Gastrocnemius medialis (tissue), 4 donors: ENCODE data around the gene FHOD1.

Experiments used
- CTCF ChIP-seq, 5 experiments: fragments of 450-650 bp in 3 of 5; fragments of 200-600 bp in 2 of 5; sonication (generic) in 2 of 5; IDR thresholded peaks in 4 of 5; conservative IDR thresholded peaks in 1 of 5; 1 replicate in 4 of 5; 2 replicates in 1 of 5; pipeline ENCODE4 v1.5.1; 2016 to 2019; ENCODE audit warnings: antibody characterized with exemption in 5 of 5, mild to moderate bottlenecking in 3 of 5, moderate library complexity in 3 of 5
- POLR2A ChIP-seq, 2 donors: fragments of 450-650 bp; IDR thresholded peaks; one replicate each; pipeline ENCODE4 v1.6.1; 2017; ENCODE audit warnings: antibody characterized with exemption in 2 of 2, mild to moderate bottlenecking in 2 of 2, moderate library complexity in 2 of 2

- TF ChIP-seq CTCF (IDR thresholded peaks at IDR 0.05 in 4 of 5, conservative IDR thresholded peaks at IDR 0.05 in 1 of 5) (no peak), POLR2A (IDR thresholded peaks at IDR 0.05) (no peak)
Observed at GRCh38 chr16:67233596-67233995, 13.7 kb downstream of the FHOD1 start.
